Measurements from ENCODE around the gene TNFRSF19. TPM values are rescaled to one million over a fixed set of nuclear protein-coding genes. Genes with fewer than 3 reads are reported as not detected.

Gene TNFRSF19
- total and polyA plus RNA-seq, 2 of the 8 experiments (the other 6 are each of a cell fraction or from before 2014, with no cell fraction given), result 0.50 to 0.95 TPM

- Histone ChIP-seq H2BK20ac (ENCODE audit: low read length) (no peak overlapping the region), H3K4ac (replicated peaks; ENCODE audit: insufficient read length, low read depth, low read length) (no peak overlapping the region), H3K4me1 (replicated peaks in 1 of 4; ENCODE audit: control insufficient read depth in 3 of 4, insufficient read depth in 4 of 4, low read length in 3 of 4) (no peaks in the 10 kb centered on the region; a peak in 1 of 7 replicates), H3K14ac (ENCODE audit: insufficient read length) (no peak overlapping the region), H2BK15ac (ENCODE audit: low read length) (no peak overlapping the region), H3K36me3 (ENCODE audit: control insufficient read depth in 2 of 4, insufficient read depth in 4 of 4, low read length in 3 of 4) (no peaks in the 10 kb centered on the region; a peak in 1 of 8 replicates), H4K20me1 (replicated peaks in 1 of 2; ENCODE audit: control insufficient read depth in 1 of 2, insufficient read depth in 2 of 2, low read length in 2 of 2) (peaks cover 0 to 5% of the 10 kb centered on the region in 2 experiments), H3K56ac (replicated peaks; ENCODE audit: insufficient read length, low read depth, low read length) (no peak overlapping the region), H2AK5ac (ENCODE audit: low read depth, low read length) (no peak overlapping the region), H3K79me2 (ENCODE audit: control insufficient read depth in 1 of 2, insufficient read depth in 2 of 2, low read length in 2 of 2) (no peaks in the 10 kb centered on the region; a peak in 1 of 4 replicates), H4K5ac (ENCODE audit: insufficient read length, low read depth, low read length) (no peak overlapping the region), H3K4me3 (ENCODE audit: extremely low read depth in 1 of 4, insufficient read depth in 2 of 4, low read depth in 3 of 4, low read length in 4 of 4) (no peak overlapping the region), H3K79me1 (ENCODE audit: low read depth, low read length) (no peaks in the 10 kb centered on the region), H2BK12ac (ENCODE audit: low read depth, low read length) (no peak overlapping the region), H3K27ac (ENCODE audit: low read depth, low read length) (no peak overlapping the region), H3K23me2 (ENCODE audit: low read depth, low read length) (peaks cover 6% of the 10 kb centered on the region; the same call in 1 of the 2 replicates), H3K18ac (ENCODE audit: extremely low read depth, low read length) (no peak overlapping the region), H3K27me3 (replicated peaks in 1 of 4; ENCODE audit: control insufficient read depth in 3 of 4, extremely low read depth in 1 of 4, insufficient read depth in 3 of 4, low read length in 3 of 4) (no peaks in the 10 kb centered on the region), H4K8ac (ENCODE audit: extremely low read depth, insufficient read depth, low read length) (no peak overlapping the region), H3K4me2 (ENCODE audit: insufficient read depth in 1 of 2, low read depth in 2 of 2, low read length in 2 of 2) (no peak overlapping the region), H3K23ac (ENCODE audit: insufficient read length) (no peak overlapping the region), H4K91ac (replicated peaks; ENCODE audit: insufficient read length, low read length) (no peak overlapping the region), H2BK5ac (ENCODE audit: low read depth, low read length) (no peak overlapping the region), H3K9ac (replicated peaks in 1 of 4; ENCODE audit: extremely low read depth in 1 of 4, low read depth in 3 of 4, low read length in 3 of 4) (no peak overlapping the region), H2AFZ (ENCODE audit: low read length) (no peak overlapping the region), H2BK120ac (replicated peaks; ENCODE audit: low read depth, low read length) (no peak overlapping the region), H3K9me3 (ENCODE audit: insufficient read depth in 2 of 2, low read depth in 1 of 2, low read length in 1 of 2) (no peaks in the 10 kb centered on the region)
- no peak for DNase-seq (ENCODE audit: low read depth in 1 of 2, low spot score in 2 of 2)
- FAIRE-seq, result no peak
- ChIA-PET CTCF (ENCODE audit: partially characterized antibody) (interaction anchor here (0.8 kb wide), 1 partner anchor 15 kb away, joined by 3 read pairs; no protein-coding TSS in a partner anchor), POLR2A (ENCODE audit: partially characterized antibody) (interaction anchor here (0.6 kb wide), 1 partner anchor 177 kb away, joined by 5 read pairs; no protein-coding TSS in a partner anchor)
- WGBS, 2 experiments (ENCODE audit: extremely low coverage in 1 of 2, insufficient coverage in 1 of 2, insufficient read length in 1 of 2, insufficient replicate concordance in 2 of 2, low coverage in 1 of 2, low lambda C conversion rate in 2 of 2, missing lambda C conversion rate in 1 of 2), result 90% methylated on average over 4 of the region's 4 CpGs; no CpG with 5 or more reads in 1 of the 2 experiments
- no peak for TF ChIP-seq ATF2 (IDR thresholded peaks at IDR 0.05; ENCODE audit: low read length)
- no peak for TF ChIP-seq POU5F1 (IDR thresholded peaks at IDR 0.05; ENCODE audit: low read depth, low read length)
- TF ChIP-seq EP300 (IDR thresholded peaks at IDR 0.05; ENCODE audit: borderline replicate concordance in 1 of 2, low read depth in 2 of 2, low read length in 2 of 2), result no peak
- TF ChIP-seq E2F6 (IDR thresholded peaks at IDR 0.05), result no peak
- TF ChIP-seq CBX5 (IDR thresholded peaks at IDR 0.05; ENCODE audit: low read depth, low read length), result no peak
- no peak for TF ChIP-seq EZH2 (IDR thresholded peaks at IDR 0.05; ENCODE audit: low read depth, low read length, severe bottlenecking)
- TF ChIP-seq MAX (IDR thresholded peaks at IDR 0.05), result no peak
- no peak for TF ChIP-seq POLR2AphosphoS5 (IDR thresholded peaks at IDR 0.05; ENCODE audit: low read depth, low read length)
- TF ChIP-seq SUZ12 (IDR thresholded peaks at IDR 0.05; ENCODE audit: low read length), result no peak
Measured at GRCh38 chr13:23563085-23563845, 6.9 kb upstream of the TNFRSF19 start.
